Measurements from ENCODE around the gene PTK7. TPM values are rescaled to one million over a fixed set of nuclear protein-coding genes. Genes with fewer than 3 reads are reported as not detected.

PTK7 gene
- total and polyA plus RNA-seq, 2 experiments from 2014 or later, result 46.1 to 147 TPM

- TF ChIP-seq REST (IDR thresholded peaks at IDR 0.05; ENCODE audit: unreplicated experiment) (no peak), EZH2phosphoT487 (IDR thresholded peaks at IDR 0.05; ENCODE audit: unreplicated experiment) (no peak)
Observed at GRCh38 chr6:43062818-43063217, 13.3 kb upstream of the PTK7 start (continued).

DNA sequence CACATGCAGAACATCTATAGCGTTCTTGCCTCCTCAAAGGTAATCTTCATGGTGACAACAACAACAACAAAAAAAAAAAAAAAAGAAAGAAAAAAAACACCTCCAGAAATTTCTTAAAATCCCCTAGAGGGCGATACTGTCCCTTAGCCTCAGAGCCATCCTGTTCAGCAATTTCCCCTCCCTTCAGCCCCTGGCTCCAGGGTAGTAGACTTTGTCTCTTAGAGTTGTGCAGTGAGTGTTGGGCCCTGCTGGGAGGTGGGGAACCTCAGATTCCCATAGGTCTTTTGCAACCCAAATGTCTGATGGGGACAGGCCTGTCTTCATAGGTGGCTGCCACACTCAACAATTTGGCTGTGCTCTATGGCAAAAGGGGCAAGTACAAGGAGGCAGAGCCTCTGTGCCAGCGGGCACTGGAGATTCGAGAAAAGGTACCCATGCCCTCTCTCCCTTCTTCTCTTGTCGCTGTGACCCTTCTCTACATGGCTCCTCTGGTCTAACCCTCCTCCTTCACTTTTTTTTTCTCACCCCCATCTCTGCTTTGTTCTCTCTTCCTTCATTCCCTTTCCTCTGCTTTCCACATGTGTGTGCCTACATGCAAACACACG lies 6.0 kb upstream of the PTK7 start:
- H3K4me3 Mint-ChIP-seq, result no peak overlapping the region; the same call in 2 of the 3 replicates

More for the DNA sequence above, 6.0 kb upstream of the PTK7 start:
- Histone ChIP-seq H3K4me2 (no peak overlapping the region), H3K4me3 (no peak overlapping the region), H3K27ac (ENCODE audit: low read depth) (no peak overlapping the region), H4K20me1 (replicated peaks; ENCODE audit: insufficient read depth) (no peaks in the 10 kb centered on the region), H3K27me3 (ENCODE audit: insufficient read depth) (no peaks in the 10 kb centered on the region), H3F3A (replicated peaks; ENCODE audit: low read depth) (no peaks in the 10 kb centered on the region), H3K36me3 (ENCODE audit: insufficient read depth) (no peaks in the 10 kb centered on the region; the same call in none of the 2 replicates), H3K79me2 (replicated peaks; ENCODE audit: insufficient read depth) (no peaks in the 10 kb centered on the region), H2AFZ (no peak overlapping the region), H3K9me2 (ENCODE audit: insufficient read depth) (no peaks in the 10 kb centered on the region), H3K4me1 (ENCODE audit: insufficient read depth) (peaks cover 8% of the 10 kb centered on the region; the same call in 1 of the 2 replicates)
- ATAC-seq (peak; percentile 90), DNase-seq (ENCODE audit: low spot score) (peak; percentile 90)
- H3K27me3 Mint-ChIP-seq (ENCODE audit: insufficient read depth, low read depth, poor library complexity), result peaks cover 12% of the 10 kb centered on the region
- peaks cover 9% of the 10 kb centered on the region for H3K36me3 Mint-ChIP-seq (ENCODE audit: low read depth)
- no peaks in the 10 kb centered on the region for H3K9me3 Mint-ChIP-seq
- no peak for TF ChIP-seq EZH2 (IDR thresholded peaks at IDR 0.05; ENCODE audit: low read depth, unreplicated experiment)
- TF ChIP-seq, protein P1, sequence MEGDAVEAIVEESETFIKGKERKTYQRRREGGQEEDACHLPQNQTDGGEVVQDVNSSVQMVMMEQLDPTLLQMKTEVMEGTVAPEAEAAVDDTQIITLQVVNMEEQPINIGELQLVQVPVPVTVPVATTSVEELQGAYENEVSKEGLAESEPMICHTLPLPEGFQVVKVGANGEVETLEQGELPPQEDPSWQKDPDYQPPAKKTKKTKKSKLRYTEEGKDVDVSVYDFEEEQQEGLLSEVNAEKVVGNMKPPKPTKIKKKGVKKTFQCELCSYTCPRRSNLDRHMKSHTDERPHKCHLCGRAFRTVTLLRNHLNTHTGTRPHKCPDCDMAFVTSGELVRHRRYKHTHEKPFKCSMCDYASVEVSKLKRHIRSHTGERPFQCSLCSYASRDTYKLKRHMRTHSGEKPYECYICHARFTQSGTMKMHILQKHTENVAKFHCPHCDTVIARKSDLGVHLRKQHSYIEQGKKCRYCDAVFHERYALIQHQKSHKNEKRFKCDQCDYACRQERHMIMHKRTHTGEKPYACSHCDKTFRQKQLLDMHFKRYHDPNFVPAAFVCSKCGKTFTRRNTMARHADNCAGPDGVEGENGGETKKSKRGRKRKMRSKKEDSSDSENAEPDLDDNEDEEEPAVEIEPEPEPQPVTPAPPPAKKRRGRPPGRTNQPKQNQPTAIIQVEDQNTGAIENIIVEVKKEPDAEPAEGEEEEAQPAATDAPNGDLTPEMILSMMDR (conservative IDR thresholded peaks at IDR 0.05; ENCODE audit: low read depth in 2 of 2), result peak; percentile 76 to 88
- H3K4me1 Mint-ChIP-seq, result peaks cover 31% of the 10 kb centered on the region
- H3K27ac Mint-ChIP-seq, result peak overlapping the region; percentile 77

Measured in GM23338 (cell line).